HepG2 (cell line): ENCODE data around the gene SPATA12. TPM values are rescaled to one million over a fixed set of nuclear protein-coding genes. Genes with fewer than 3 reads are reported as not detected.

Experiments used
- ATAC-seq: fragments of 200-7000 bp; cut with Tn5 transposase; 3 replicates; pipeline ENCODE4 v1.9.1; 2020; ENCODE audit warnings: mild to moderate bottlenecking, moderate library complexity
- BruUV-seq: library from RNA; stranded (reverse); fragments of 400-500 nt; replicated peaks from 2 replicates; lab custom pipeline; 2021; lab: Mats Ljungman, UMichigan
- CTCF ChIA-PET: fragments of 300-600 bp; formaldehyde crosslinking; extraction: SDS; loops from one replicate; lab custom pipeline; 2021; ENCODE audit warnings: low total read pairs, inconsistent platforms, low intra/inter-chr PET ratio; lab: Yijun Ruan, JAX
- POLR2A ChIA-PET: fragments of 350-600 bp; sonication (Branson Sonifier 250); formaldehyde crosslinking; loops from one replicate; lab custom pipeline; 2020; ENCODE audit warnings: antibody characterized with exemption, inconsistent platforms; lab: Yijun Ruan, JAX
- DNase-seq: peaks from one replicate; pipeline ENCODE4 v3.0.0-alpha.2; 2015; ENCODE audit warnings: low spot score
- FAIRE-seq: peaks from 3 replicates; lab custom pipeline; 2011; peaks lifted over from hg19 to GRCh38; lab: Jason Lieb, UNC
- H2AFZ ChIP-seq: one replicate; pipeline ENCODE4 v1.6.1; 2011; ENCODE audit warnings: low read length, inconsistent platforms
- H3K27ac ChIP-seq: fragments of 300-600 bp; 3 replicates; pipeline ENCODE4 v1.8.0; 2011; ENCODE audit warnings: mixed run types, mild to moderate bottlenecking, mixed read lengths, low read length, inconsistent platforms; ENCODE audit not compliant: insufficient read depth; ENCODE audit errors: extremely low read length
- H3K27me3 ChIP-seq, 2 experiments: fragments of 200-600 bp in 1 of 2; 2 replicates in 1 of 2; 3 replicates in 1 of 2; pipeline versions ENCODE4 v1.6.0 to v1.8.0; 2011; ENCODE audit warnings: low read length in 2 of 2, mild to moderate bottlenecking in 2 of 2, moderate library complexity in 2 of 2, inconsistent platforms in 1 of 2; ENCODE audit not compliant: insufficient read depth in 2 of 2, control insufficient read depth in 1 of 2
- H3K36me3 ChIP-seq, 2 experiments: fragments of 200-600 bp in 1 of 2; replicated peaks in 1 of 2; 2 replicates in 1 of 2; 3 replicates in 1 of 2; pipeline versions ENCODE4 v1.5.1 to v1.8.0; 2011; ENCODE audit warnings: low read length in 2 of 2, inconsistent platforms in 1 of 2; ENCODE audit not compliant: insufficient read depth in 2 of 2, control insufficient read depth in 1 of 2
- H3K4me1 ChIP-seq: 2 replicates; pipeline ENCODE4 v1.5.1; 2012; ENCODE audit warnings: low read length, inconsistent platforms; ENCODE audit not compliant: insufficient read depth
- H3K4me2 ChIP-seq: 2 replicates; pipeline ENCODE4 v1.6.0; 2011; ENCODE audit warnings: low read depth, low read length, inconsistent platforms
- H3K4me3 ChIP-seq, 3 experiments: fragments of 200-600 bp in 1 of 3; sonication (generic), shearing (Covaris generic) in 1 of 3; replicated peaks in 1 of 3; 2 replicates each; pipeline ENCODE4 v1.5.1; 2011 to 2016; ENCODE audit warnings: low read length in 3 of 3, inconsistent platforms in 2 of 3, low read depth in 2 of 3, mild to moderate bottlenecking in 2 of 3, control low read depth in 1 of 3, mixed read lengths in 1 of 3; ENCODE audit not compliant: insufficient read depth in 1 of 3
- H3K79me2 ChIP-seq: one replicate; pipeline ENCODE4 v1.6.1; 2011; ENCODE audit warnings: low read length, inconsistent platforms; ENCODE audit not compliant: insufficient read depth
- H3K9ac ChIP-seq: 2 replicates; pipeline ENCODE4 v1.6.0; 2011; ENCODE audit warnings: mild to moderate bottlenecking, low read depth, low read length, inconsistent platforms; ENCODE audit not compliant: insufficient read depth
- H3K9me3 ChIP-seq: 2 replicates; pipeline ENCODE4 v1.5.1; 2012; ENCODE audit warnings: mild to moderate bottlenecking, low read length
- H4K20me1 ChIP-seq: 2 replicates; pipeline ENCODE4 v1.6.0; 2011; ENCODE audit warnings: inconsistent platforms, mild to moderate bottlenecking, low read length, moderate library complexity; ENCODE audit not compliant: insufficient read depth
- FOXP1 ChIP-seq, 2 experiments: fragments of 450-650 bp in 1 of 2; IDR thresholded peaks; 2 replicates each; pipeline ENCODE4 v1.6.1; 2017 to 2018; ENCODE audit warnings: antibody characterized with exemption in 1 of 2
- HMGA1 ChIP-seq: sonication (generic); formaldehyde crosslinking; conservative IDR thresholded peaks from 2 replicates; pipeline ENCODE4 v1.4.0; 2020; ENCODE audit warnings: missing genetic modification reagents
- HOXA7 ChIP-seq: sonication (generic); formaldehyde crosslinking; IDR thresholded peaks from 2 replicates; pipeline ENCODE4 v1.8.1; 2022; ENCODE audit warnings: mild to moderate bottlenecking, missing genetic modification reagents, moderate library complexity
- KMT2A ChIP-seq: sonication (generic); formaldehyde crosslinking; IDR thresholded peaks from 2 replicates; pipeline ENCODE4 v1.4.0; 2020; ENCODE audit warnings: missing genetic modification reagents
- NAIF1 ChIP-seq: sonication (generic); formaldehyde crosslinking; IDR thresholded peaks from 2 replicates; pipeline ENCODE4 v1.5.0; 2020; ENCODE audit warnings: mild to moderate bottlenecking, missing genetic modification reagents, borderline replicate concordance
- SMARCC2 ChIP-seq: fragments of 450-650 bp; IDR thresholded peaks from 2 replicates; pipeline ENCODE4 v1.6.1; 2017; ENCODE audit warnings: antibody characterized with exemption, mild to moderate bottlenecking
- SRY ChIP-seq: sonication (generic); formaldehyde crosslinking; IDR thresholded peaks from 2 replicates; pipeline ENCODE4 v1.8.0; 2022; ENCODE audit warnings: mild to moderate bottlenecking, missing genetic modification reagents
- TGIF2 ChIP-seq: IDR thresholded peaks from 2 replicates; pipeline ENCODE4 v1.6.1; 2016; ENCODE audit warnings: control low read depth, missing compliant biosample characterization
- TOPORS ChIP-seq: sonication (generic); formaldehyde crosslinking; IDR thresholded peaks from 2 replicates; pipeline ENCODE4 v1.8.0; 2023; ENCODE audit warnings: mild to moderate bottlenecking, missing genetic modification reagents
- ZFP36L2 ChIP-seq: sonication (generic); formaldehyde crosslinking; IDR thresholded peaks from 2 replicates; pipeline ENCODE4 v1.4.0; 2020; ENCODE audit warnings: missing genetic modification reagents
- ZMYM3 ChIP-seq: sonication (generic); formaldehyde crosslinking; IDR thresholded peaks from 2 replicates; pipeline ENCODE4 v1.5.1; 2020; ENCODE audit warnings: mild to moderate bottlenecking, missing genetic modification reagents
- ZNF20 ChIP-seq: sonication (generic); formaldehyde crosslinking; IDR thresholded peaks from 2 replicates; pipeline ENCODE4 v1.4.0; 2020; ENCODE audit warnings: mild to moderate bottlenecking, moderate library complexity, missing genetic modification reagents
- ZNF230 ChIP-seq: sonication (generic); formaldehyde crosslinking; IDR thresholded peaks from 2 replicates; pipeline ENCODE4 v1.4.0; 2020; ENCODE audit warnings: mild to moderate bottlenecking, missing genetic modification reagents
- ZNF44 ChIP-seq: sonication (generic); formaldehyde crosslinking; IDR thresholded peaks from 2 replicates; pipeline ENCODE4 v1.5.1; 2020; ENCODE audit warnings: mild to moderate bottlenecking, missing genetic modification reagents
- ZNF883 ChIP-seq: sonication (generic); formaldehyde crosslinking; IDR thresholded peaks from 2 replicates; pipeline ENCODE4 v1.5.1; 2020; ENCODE audit warnings: mild to moderate bottlenecking, missing genetic modification reagents; ENCODE audit errors: not compliant biosample characterization
- ZSCAN29 ChIP-seq: sonication (generic); formaldehyde crosslinking; conservative IDR thresholded peaks from 2 replicates; pipeline ENCODE4 v1.4.0; 2020; ENCODE audit warnings: mild to moderate bottlenecking, missing genetic modification reagents
- WGBS: methylation state at CpG from one replicate; pipeline ENCODE4 v1.1.6; 2017; ENCODE audit warnings: low lambda C conversion rate; 5-methylcytosine and 5-hydroxymethylcytosine counted together
- in situ Hi-C: cut with HindIII; loops from 2 replicates; pipeline ENCODE4 v1.10.0; 2017; ENCODE audit warnings: low pct_unique_long_range_greater_than_20kb; ENCODE audit not compliant: extremely low pct_ligation_motif_present
- intact Hi-C: fragments of 100-400 bp; cut with micrococcal nuclease; formaldehyde crosslinking; loops from one replicate; pipeline ENCODE4 v1.10.0; 2022; ENCODE audit not compliant: unreplicated experiment
- polyA plus RNA-seq, 8 experiments: library from polyadenylated mRNA; depleted of rRNA in 3 of 8; stranded (reverse) in 7 of 8; unstranded in 1 of 8; fragments of >200 nt; fragmentation: Illumina TruSeq in 4 of 8; extraction: Trizol in 4 of 8; gene quantifications; 2 replicates each; pipeline versions ENCODE4 v1.2.1 to v1.2.3, GENCODE V29; 2011 to 2016; ENCODE audit warnings: low read depth in 4 of 8, missing spikeins in 1 of 8, mixed read lengths in 1 of 8; ENCODE audit not compliant: insufficient read depth in 1 of 8
- total RNA-seq, 5 experiments: library from RNA; depleted of rRNA; stranded (reverse); fragments of >200 nt; fragmentation: Illumina TruSeq; extraction: Trizol; gene quantifications; 2 replicates each; pipeline ENCODE4 v1.2.3, GENCODE V29; 2016; ENCODE audit warnings: low read depth in 1 of 5
- TF ChIP-seq, protein P1 (sequence below): sonication (generic); formaldehyde crosslinking; conservative IDR thresholded peaks from 2 replicates; pipeline ENCODE4 v1.8.0; 2022; ENCODE audit warnings: low read depth, missing genetic modification reagents
- TF ChIP-seq, protein P2 (sequence below), 2 experiments: fragments of 450-650 bp in 1 of 2; sonication (generic) in 1 of 2; formaldehyde crosslinking; IDR thresholded peaks; 2 replicates each; pipeline versions ENCODE4 v1.5.0 to v1.8.0; 2020 to 2022; ENCODE audit warnings: mild to moderate bottlenecking in 1 of 2, missing genetic modification reagents in 1 of 2
- TF ChIP-seq, protein P3 (sequence below): sonication (generic); formaldehyde crosslinking; IDR thresholded peaks from 2 replicates; pipeline ENCODE4 v1.5.0; 2020; ENCODE audit warnings: missing genetic modification reagents

SPATA12 gene
- total and polyA plus RNA-seq, 2 of the 13 experiments (the other 11 are each of a cell fraction or from before 2014, with no cell fraction given), result 0.09 to 0.25 TPM

DNA sequence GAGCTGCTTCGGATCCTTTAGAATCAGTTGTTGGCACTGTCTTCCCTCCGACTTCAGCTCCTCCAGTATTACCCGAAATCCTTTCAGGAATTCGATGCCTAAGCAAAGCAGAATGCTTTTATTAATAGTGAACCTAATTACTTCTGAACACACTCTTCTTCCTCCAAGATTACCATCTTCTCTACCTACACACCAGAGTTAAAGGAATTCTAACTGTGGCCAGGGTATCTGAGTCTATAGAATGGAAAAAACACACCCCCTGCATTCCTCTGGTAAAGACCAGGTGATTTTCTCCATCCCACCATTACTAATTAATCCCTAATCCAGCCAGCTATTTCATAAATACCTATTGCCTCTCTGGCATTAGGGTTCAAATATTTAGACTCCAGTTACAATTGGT lies 49.8 kb downstream of the SPATA12 start:
- no peaks in the 10 kb centered on the region for H3K79me2 ChIP-seq
- no peak overlapping the region for H3K27ac ChIP-seq
- BruUV-seq, result no TSS peak
- in situ Hi-C loops (no loop called here), intact Hi-C loops (no loop called here)
- no peak overlapping the region for H3K9ac ChIP-seq
- ChIA-PET CTCF (no interaction called here), POLR2A (no interaction called here)
- no peak overlapping the region for H3K4me3 ChIP-seq
- 57% methylated on average over 4 of the region's 4 CpGs for WGBS
- no peak overlapping the region for H3K4me2 ChIP-seq
- no peaks in the 10 kb centered on the region for H3K9me3 ChIP-seq
- DNase-seq (no peak), FAIRE-seq (no peak), ATAC-seq (no peak)
- H4K20me1 ChIP-seq, result no peaks in the 10 kb centered on the region
- H3K4me1 ChIP-seq, result peaks cover 11% of the 10 kb centered on the region; the same call in 1 of the 2 replicates
- TF ChIP-seq ZSCAN29 (no peak), KMT2A (no peak), ZNF230 (no peak), SRY (CRISPR knock-in tag) (no peak), ZNF44 (CRISPR knock-in tag) (no peak), HOXA7 (CRISPR knock-in tag) (no peak), TOPORS (CRISPR knock-in tag) (no peak), TGIF2 (CRISPR knock-in tag) (no peak), SMARCC2 (no peak), ZMYM3 (no peak), FOXP1 (IDR thresholded peaks at IDR 0.05) (no peak), FOXP1 (CRISPR knock-in tag; IDR thresholded peaks at IDR 0.05) (no peak), NAIF1 (no peak), ZFP36L2 (CRISPR knock-in tag) (no peak), ZNF883 (CRISPR knock-in tag) (no peak), ZNF20 (CRISPR knock-in tag) (no peak), HMGA1 (CRISPR knock-in tag) (no peak)
- TF ChIP-seq, protein P1, sequence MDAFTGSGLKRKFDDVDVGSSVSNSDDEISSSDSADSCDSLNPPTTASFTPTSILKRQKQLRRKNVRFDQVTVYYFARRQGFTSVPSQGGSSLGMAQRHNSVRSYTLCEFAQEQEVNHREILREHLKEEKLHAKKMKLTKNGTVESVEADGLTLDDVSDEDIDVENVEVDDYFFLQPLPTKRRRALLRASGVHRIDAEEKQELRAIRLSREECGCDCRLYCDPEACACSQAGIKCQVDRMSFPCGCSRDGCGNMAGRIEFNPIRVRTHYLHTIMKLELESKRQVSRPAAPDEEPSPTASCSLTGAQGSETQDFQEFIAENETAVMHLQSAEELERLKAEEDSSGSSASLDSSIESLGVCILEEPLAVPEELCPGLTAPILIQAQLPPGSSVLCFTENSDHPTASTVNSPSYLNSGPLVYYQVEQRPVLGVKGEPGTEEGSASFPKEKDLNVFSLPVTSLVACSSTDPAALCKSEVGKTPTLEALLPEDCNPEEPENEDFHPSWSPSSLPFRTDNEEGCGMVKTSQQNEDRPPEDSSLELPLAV (CRISPR knock-in tag), result no peak
- TF ChIP-seq, protein P2, sequence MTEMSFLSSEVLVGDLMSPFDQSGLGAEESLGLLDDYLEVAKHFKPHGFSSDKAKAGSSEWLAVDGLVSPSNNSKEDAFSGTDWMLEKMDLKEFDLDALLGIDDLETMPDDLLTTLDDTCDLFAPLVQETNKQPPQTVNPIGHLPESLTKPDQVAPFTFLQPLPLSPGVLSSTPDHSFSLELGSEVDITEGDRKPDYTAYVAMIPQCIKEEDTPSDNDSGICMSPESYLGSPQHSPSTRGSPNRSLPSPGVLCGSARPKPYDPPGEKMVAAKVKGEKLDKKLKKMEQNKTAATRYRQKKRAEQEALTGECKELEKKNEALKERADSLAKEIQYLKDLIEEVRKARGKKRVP (CRISPR knock-in tag; IDR thresholded peaks at IDR 0.05), result no peak
- TF ChIP-seq, protein P3, sequence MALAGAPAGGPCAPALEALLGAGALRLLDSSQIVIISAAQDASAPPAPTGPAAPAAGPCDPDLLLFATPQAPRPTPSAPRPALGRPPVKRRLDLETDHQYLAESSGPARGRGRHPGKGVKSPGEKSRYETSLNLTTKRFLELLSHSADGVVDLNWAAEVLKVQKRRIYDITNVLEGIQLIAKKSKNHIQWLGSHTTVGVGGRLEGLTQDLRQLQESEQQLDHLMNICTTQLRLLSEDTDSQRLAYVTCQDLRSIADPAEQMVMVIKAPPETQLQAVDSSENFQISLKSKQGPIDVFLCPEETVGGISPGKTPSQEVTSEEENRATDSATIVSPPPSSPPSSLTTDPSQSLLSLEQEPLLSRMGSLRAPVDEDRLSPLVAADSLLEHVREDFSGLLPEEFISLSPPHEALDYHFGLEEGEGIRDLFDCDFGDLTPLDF, result no peak
- no peaks in the 10 kb centered on the region for H3K36me3 ChIP-seq
- peaks cover 0 to 16% of the 10 kb centered on the region in 2 experiments; a peak in 2 of 5 replicates for H3K27me3 ChIP-seq
- H2AFZ ChIP-seq, result no peak overlapping the region
